Stimulated activated CD4-positive, alpha-beta T cell treated with anti-CD3 and anti-CD28 coated beads, Interleukin-1b, Interleukin-23, amount 100 ng/mL, for 4 hours (primary cell): ENCODE measurements around the gene APOE.
"Not testable (repeated sequence)": the region's sequence is repeated elsewhere in the genome, so short reads cannot be mapped to it uniquely, and the experiment has no call there.

Experiments used
- DNase-seq, 2 donors: peaks; one replicate each; pipeline ENCODE4 v3.0.0-alpha.2; 2020; ENCODE audit warnings: low read depth in 2 of 2

The APOE gene

GRCh38 chr19:44905437-44906160 lies at the start of gene APOE:
TSS of gene APOE (plus strand) at chr19:44905796. CDS start at chr19:44906625, 829 bp downstream.
- DNase-seq, result no peak

- DNase-seq, result no peak
Observed at GRCh38 chr19:44856421-44857083, 49.0 kb upstream of the APOE start.

DNA sequence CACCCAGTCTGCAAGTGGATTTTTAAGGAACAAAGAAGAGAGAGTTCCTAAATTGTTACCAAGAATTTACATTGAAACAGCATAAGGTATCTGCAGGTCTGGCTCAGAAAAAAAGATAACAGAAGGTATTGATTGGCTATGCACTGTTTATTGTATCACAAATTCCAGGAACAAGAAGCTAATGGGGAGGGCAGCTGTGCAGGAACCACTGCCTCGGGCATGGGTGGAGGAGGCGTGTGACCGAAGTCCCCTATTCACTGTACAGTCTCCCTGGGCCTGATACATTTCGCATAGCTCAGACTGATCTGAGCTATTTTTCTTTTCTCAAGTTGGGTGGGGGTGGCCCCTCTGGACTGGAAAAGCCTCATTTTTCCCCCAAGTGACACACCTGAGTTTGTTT lies 47.8 kb upstream of the APOE start:
- DNase-seq, result no peak

DNA sequence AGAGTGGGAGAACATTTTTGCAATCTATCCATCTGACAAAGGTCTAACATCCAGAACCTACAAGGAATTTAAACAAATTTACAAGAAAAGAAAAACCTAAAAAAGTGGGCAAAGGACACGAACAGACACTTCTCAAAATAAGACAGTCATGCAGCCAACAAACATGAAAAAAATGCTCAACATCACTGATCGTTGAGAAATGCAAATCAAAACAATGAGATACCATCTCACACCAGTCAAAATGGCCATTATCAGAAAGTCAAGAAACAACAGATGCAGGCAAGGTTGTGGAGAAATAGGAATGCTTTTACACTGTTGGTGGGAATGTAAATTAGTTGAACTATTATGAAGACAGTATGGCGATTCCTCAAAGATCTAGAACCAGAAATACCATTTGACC lies 44.0 kb upstream of the APOE start:
- not testable (repeated sequence) for DNase-seq

DNA sequence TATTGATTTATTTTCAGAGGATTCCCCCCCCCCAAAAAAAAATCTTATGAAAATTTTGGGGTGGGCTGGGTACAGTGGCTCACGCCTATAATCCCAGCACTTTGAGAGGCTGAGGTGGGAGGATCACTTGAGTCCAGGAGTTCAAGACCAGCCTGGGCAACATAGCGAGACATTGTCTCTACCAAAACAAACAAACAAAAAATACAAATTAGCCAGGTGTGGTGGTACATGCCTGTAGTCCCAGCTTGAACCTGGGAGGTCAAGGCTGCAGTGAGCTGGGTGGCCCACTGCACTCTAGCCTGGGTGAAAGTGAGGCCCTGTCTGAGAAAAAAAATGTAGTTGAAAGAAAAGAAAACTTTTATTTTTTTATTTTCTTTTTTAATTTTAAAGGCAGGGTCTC lies 41.6 kb upstream of the APOE start:
- DNase-seq, result no peak

GRCh38 chr19:44865196-44865767 lies 40.3 kb upstream of the APOE start:
- no peak for DNase-seq

- no peak for DNase-seq
Observed at GRCh38 chr19:44866664-44867063, 38.9 kb upstream of the APOE start.

DNA sequence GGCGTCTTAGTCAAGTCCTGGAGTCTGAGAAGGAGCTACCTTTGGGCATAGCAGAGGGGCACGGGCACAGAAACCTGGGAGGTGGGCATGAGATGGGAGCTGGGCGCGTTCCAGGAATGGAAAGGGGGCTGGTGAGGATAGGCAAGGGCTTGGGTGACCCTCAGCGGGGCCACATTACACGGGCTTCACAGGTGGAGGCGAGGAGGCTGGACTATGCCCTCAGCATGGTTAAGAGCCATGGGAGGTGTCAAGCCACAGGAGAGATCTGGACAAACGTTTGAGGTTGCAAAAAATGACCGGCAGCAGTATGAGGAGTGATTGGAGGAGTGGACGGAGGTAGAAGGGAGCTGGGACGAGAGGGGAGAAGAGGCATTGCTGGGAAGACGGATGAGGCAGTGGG lies 38.0 kb upstream of the APOE start:
- no peak for DNase-seq

- no peak for DNase-seq
Observed at GRCh38 chr19:44869733-44870470, 35.7 kb upstream of the APOE start.

GRCh38 chr19:44871809-44872208 lies 33.8 kb upstream of the APOE start:
- no peak for DNase-seq

DNA sequence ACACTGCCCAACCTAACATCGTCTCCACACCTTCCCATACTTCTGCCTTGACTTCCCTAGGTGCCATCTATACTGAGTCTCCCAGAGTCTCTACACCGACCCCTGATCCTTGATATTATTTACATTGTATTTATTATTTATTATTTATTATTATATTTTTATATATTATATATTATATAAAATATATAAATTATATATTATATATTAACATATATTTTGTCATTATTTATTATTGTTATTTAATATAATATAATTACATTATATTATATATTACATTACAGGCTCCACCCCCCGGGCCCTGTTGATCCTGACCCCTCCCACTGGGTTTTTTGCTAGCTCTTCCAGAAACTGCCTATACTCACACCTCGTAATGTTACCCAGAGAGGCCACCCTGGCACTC lies 32.9 kb upstream of the APOE start:
- no peak for DNase-seq

DNA sequence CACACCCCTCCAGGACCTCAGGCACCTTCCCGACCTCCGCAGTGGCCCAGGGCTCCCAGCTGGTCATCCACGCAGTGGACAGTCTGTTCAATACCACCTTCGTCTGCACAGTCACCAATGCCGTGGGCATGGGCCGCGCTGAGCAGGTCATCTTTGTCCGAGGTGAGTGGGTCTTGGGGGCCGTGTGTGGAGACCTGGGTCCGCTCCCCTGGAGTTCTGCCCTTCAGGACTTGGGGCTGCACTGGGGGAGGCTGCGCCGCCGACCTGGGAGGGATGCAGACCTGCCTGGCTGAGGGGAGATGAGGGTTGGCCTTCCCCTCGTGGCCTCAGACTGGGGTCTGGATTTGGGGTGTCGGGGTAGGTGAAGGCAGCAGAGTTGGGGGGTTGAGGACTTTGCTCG lies 31.3 kb upstream of the APOE start:
- no peak for DNase-seq

DNA sequence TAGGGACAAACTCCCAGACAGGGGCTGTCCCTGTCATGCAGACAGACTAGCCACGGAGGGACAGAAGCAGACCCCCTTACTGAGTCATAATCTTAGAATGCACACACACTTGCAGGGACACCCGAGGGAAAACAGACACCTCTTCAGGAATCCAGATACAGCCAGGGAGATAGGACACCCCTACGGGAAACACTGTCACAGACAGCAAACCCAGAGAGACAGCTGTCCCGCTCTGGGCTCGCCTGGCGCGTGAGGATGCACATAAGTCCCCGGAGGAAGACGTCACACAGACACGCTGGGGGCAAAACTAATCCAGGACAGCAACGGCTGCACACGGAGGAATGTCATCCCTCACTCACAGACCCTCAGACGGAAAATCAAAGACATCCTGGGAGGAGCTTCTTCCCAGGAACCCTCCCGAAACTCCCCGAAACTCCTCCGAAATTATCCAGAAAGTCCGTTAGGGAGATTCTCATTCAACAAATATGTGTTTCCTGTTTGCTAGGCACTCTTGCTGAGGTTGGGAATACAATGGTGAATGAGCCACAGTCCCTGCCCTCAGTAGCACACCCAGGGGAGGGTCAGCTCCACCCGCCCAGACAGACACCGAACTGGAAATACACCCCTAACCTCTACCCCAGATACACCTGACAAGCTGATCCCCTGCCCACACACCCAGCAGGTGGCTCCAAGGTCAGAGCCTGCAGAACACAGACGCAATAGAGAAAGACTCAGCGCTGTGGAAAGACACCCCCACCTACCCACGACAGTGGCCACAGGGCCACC lies 29.7 kb upstream of the APOE start:
- DNase-seq, result no peak

DNA sequence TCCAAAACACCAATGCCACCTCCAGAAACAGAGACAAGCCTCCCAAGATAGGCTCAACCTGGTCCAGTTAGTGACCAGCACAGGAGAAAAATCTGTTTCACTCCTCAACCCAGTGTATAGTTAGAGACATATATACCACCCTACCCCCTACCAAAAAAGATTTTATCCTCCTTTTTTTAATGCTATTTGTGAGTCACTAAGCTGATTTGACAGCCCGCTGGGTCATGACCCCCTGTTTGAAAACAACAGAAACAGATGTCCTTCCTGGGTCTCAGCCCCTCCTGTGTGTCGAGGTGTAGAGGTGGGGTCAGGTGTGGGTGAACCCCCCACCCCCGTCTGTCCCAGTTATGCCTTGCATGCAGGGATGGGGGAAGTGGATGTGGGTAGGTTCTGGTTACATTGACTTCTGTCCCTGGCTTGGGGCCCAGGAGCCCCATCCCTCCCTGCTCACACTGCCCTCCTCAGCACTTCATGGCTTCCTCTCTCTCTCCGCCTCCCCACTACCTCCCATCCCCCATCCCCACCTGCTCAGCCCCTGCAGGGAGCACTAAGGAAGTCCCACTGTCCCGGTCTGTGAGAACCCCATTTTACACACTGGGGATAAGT lies 28.6 kb upstream of the APOE start:
- DNase-seq, result no peak

DNA sequence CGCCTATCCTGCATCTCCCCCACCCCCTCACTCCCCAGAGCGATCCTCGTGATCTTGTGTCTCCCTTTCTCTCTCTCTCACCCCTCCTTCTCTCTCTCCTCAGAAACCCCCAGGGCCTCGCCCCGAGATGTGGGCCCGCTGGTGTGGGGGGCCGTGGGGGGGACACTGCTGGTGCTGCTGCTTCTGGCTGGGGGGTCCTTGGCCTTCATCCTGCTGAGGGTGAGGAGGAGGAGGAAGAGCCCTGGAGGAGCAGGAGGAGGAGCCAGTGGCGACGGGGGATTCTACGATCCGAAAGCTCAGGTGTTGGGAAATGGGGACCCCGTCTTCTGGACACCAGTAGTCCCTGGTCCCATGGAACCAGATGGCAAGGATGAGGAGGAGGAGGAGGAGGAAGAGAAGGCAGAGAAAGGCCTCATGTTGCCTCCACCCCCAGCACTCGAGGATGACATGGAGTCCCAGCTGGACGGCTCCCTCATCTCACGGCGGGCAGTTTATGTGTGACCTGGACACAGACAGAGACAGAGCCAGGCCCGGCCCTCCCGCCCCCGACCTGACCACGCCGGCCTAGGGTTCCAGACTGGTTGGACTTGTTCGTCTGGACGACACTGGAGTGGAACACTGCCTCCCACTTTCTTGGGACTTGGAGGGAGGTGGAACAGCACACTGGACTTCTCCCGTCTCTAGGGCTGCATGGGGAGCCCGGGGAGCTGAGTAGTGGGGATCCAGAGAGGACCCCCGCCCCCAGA lies 27.3 kb upstream of the APOE start:
- DNase-seq, result no peak

DNA sequence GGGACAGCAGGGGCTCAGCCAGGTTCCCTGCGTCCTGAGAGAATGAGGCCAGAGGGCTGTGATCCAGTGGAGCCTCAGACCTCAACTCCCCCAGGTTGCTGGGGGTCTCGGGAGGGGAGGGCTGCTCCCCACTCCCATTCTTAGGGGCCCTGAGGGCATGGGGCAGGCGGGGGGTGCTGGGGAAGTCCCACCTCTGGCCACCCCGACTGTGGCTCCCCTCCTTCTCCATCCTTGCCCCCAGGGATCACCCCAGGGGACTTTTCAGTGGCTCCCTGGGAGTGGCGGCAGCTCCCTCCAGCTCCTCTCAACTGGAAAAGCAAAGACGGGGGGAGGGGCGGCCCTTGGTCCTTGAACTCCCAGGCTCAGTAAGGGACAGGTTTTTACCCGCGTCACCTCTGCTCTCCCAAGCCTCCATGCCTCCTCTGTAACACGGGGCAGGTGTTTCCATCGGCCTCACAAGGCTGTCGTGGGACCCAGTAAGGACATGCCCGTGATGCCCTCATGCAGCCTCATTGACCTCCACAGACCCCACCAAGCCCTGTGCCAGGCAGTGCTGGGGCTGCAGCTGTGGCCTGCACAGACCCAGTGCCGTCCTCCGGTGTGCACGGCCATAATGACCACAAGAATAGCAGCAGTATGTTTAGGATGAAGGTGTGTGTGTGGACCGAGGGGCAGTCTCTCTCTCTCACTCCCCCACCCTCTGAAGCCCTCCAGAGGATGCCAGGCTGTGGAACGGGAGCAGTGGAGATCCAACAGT lies 26.1 kb upstream of the APOE start:
- no peak for DNase-seq

DNA sequence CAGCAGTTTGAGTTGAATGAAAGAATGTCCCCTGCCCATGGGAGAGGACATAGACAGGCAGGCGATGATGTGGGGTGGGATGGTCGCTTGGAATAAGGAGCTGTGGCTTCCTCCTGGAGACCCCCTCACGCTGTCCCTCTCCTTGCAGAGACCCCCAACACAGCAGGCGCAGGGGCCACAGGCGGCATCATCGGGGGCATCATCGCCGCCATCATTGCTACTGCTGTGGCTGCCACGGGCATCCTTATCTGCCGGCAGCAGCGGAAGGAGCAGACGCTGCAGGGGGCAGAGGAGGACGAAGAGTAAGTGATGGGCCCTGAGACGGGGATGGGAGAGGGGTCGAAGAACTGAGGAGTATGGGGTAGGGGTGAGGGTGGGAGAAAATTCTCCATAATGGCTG lies 23.5 kb upstream of the APOE start:
- DNase-seq, result no peak

- DNase-seq, result not testable (repeated sequence)
Observed at GRCh38 chr19:44882619-44883397, 22.8 kb upstream of the APOE start.

DNA sequence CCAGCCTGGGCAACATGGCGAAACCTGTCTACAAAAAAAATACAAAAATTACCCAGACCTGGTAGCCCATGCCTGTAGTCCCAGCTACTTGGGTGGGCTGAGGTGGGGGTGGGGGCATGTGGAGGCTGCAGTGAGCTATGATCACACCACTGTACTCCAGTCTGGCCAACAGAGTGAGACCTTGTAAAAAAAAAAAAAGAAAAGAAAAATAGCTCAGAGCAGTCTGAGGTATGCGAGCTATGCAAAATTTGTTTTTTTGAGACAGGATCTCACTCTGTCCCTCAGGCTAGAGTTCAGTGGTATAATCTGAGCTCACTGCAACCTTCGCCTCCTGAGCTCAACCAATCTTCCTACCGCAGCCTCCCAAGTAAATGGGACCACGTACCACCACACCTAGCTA lies 21.7 kb upstream of the APOE start:
- no peak for DNase-seq
